ENCODE data around the gene SGTA. TPM values are rescaled to one million over a fixed set of nuclear protein-coding genes. Genes with fewer than 3 reads are reported as not detected.
A peak's percentile ranks its signal among the peaks of the same experiment; 100 is the strongest.

SGTA gene
- total and polyA plus RNA-seq, 2 of the 13 experiments (the other 11 are each of a cell fraction or from before 2014, with no cell fraction given): 43.9 to 47.4 TPM

DNA sequence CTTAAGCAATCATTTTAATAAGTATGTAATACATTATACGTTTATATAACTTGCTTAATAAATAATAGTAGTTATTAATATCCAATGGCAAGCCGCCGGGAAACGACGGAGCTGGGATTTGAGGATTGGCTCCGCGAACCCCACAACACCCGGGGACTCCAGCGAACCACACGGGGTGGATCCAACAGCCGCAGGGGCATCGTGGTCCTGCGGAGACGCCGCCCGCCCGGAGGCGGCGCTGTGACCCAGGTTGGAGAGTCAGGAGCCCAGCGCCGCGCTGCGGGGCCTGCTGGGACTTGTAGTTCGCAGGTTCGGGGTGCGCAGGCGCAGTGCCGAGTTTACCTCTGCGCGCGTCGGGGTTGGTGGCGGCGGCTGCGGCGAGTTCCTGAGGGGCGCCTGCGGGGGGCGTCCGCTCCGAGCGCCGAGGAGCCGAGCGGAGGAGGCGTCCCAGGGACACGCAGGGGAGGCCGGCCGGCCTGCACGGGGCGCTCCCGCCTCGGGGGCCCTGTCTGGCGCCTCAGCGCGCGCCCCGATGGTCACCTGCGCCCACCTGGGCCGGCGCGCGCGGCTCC is 36.6 kb upstream of the SGTA start, which contains the start of gene ZNF554 (continued):
- TF ChIP-seq NR1H2 (CRISPR knock-in tag; IDR thresholded peaks at IDR 0.05; ENCODE audit: borderline replicate concordance, low read depth): no peak
- 0 out of 2 replicates have a peak, but pooled peaks have one; percentile 23 for TF ChIP-seq ZSCAN29 (CRISPR knock-in tag; conservative IDR thresholded peaks at IDR 0.05)
- no peak for TF ChIP-seq HIC2 (CRISPR knock-in tag; IDR thresholded peaks at IDR 0.05; ENCODE audit: low read depth)
- no peak for TF ChIP-seq AGO2 (optimal IDR thresholded peaks at IDR 0.05; ENCODE audit: low read depth, low read length)
- TF ChIP-seq MYNN (CRISPR knock-in tag; IDR thresholded peaks at IDR 0.05; ENCODE audit: low read depth): no peak
- no peak; the same call in 1 of the 2 replicates for TF ChIP-seq MTERF4 (CRISPR knock-in tag; IDR thresholded peaks at IDR 0.05)
- TF ChIP-seq CENPX (CRISPR knock-in tag; IDR thresholded peaks at IDR 0.05): no peak
- TF ChIP-seq STAG1 (CRISPR knock-in tag; IDR thresholded peaks at IDR 0.05): peak; percentile 80
- no peak for TF ChIP-seq MTF2 (CRISPR knock-in tag; IDR thresholded peaks at IDR 0.05; ENCODE audit: borderline replicate concordance)
- TF ChIP-seq ZSCAN12 (CRISPR knock-in tag; IDR thresholded peaks at IDR 0.05): no peak
- TF ChIP-seq, protein P1, sequence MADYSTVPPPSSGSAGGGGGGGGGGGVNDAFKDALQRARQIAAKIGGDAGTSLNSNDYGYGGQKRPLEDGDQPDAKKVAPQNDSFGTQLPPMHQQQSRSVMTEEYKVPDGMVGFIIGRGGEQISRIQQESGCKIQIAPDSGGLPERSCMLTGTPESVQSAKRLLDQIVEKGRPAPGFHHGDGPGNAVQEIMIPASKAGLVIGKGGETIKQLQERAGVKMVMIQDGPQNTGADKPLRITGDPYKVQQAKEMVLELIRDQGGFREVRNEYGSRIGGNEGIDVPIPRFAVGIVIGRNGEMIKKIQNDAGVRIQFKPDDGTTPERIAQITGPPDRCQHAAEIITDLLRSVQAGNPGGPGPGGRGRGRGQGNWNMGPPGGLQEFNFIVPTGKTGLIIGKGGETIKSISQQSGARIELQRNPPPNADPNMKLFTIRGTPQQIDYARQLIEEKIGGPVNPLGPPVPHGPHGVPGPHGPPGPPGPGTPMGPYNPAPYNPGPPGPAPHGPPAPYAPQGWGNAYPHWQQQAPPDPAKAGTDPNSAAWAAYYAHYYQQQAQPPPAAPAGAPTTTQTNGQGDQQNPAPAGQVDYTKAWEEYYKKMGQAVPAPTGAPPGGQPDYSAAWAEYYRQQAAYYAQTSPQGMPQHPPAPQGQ (CRISPR knock-in tag; IDR thresholded peaks at IDR 0.05; ENCODE audit: borderline replicate concordance): no peak
- no peak for TF ChIP-seq ZNF512 (CRISPR knock-in tag; IDR thresholded peaks at IDR 0.05)
- no peak for TF ChIP-seq ZKSCAN8 (CRISPR knock-in tag; IDR thresholded peaks at IDR 0.05; ENCODE audit: borderline replicate concordance)
- no peak for TF ChIP-seq ZNF207 (IDR thresholded peaks at IDR 0.05; ENCODE audit: borderline replicate concordance)
- no peak for TF ChIP-seq THAP8 (CRISPR knock-in tag; IDR thresholded peaks at IDR 0.05; ENCODE audit: borderline replicate concordance)
- no peak for TF ChIP-seq CHD4 (IDR thresholded peaks at IDR 0.05; ENCODE audit: borderline replicate concordance, low read length)
- TF ChIP-seq ZMYM4 (CRISPR knock-in tag; IDR thresholded peaks at IDR 0.05): peak; percentile 92
- TF ChIP-seq ZNF720 (CRISPR knock-in tag; IDR thresholded peaks at IDR 0.05): no peak
- TF ChIP-seq NFIC (IDR thresholded peaks at IDR 0.05; ENCODE audit: low read length): no peak
- TF ChIP-seq ZNF549 (CRISPR knock-in tag; IDR thresholded peaks at IDR 0.05): no peak
- TF ChIP-seq MAZ (IDR thresholded peaks at IDR 0.05; ENCODE audit: borderline replicate concordance, low read depth, low read length): peak; percentile 61; the same call in 1 of the 2 replicates
- peak; percentile 64; the same call in 1 of the 2 replicates for TF ChIP-seq MAZ (CRISPR knock-in tag; IDR thresholded peaks at IDR 0.05; ENCODE audit: low read depth)
- no peak for TF ChIP-seq ZNF709 (CRISPR knock-in tag; IDR thresholded peaks at IDR 0.05)

Measured in HepG2 (cell line).